ENCODE measurements around the gene UBE2QL1.

UBE2QL1 gene

DNA sequence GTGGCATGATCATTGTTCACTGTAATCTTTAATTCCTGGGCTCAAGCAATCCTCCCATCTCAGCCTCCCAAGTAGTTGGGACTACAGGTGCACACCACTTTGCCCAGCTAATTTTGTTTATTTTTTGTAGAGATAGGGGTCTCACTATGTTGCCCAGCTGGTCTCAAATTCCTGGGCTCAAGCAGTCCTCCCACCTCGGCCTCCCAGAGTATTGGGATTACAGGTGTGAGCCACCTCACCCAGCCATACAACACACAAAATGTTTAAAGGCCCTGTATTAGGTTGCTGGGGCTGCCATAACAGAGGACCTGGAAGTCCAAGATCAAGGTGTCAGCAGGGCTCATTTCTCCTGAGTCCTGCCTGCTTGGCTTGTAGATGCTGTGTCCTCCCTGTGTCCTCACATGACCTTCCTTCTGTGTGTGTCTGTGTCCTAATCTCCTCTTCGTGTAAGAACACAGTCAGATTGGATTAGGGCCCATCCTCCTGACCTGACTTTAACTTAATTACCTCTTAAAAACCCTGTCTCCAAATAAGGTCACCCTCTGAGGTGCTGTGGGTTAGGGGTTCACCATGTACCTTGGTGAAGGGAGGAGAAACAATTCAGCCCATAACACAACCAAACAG, 5.4 kb downstream of the UBE2QL1 start:
- no peak overlapping the region for H3K27ac ChIP-seq (ENCODE audit: extremely low read depth, low read depth, low read length)
- CTCF ChIA-PET, result no interaction called here
- peaks cover 0 to 3% of the 10 kb centered on the region in 2 experiments; a peak in 1 of 3 replicates for H3K36me3 ChIP-seq (ENCODE audit: control insufficient read depth in 2 of 2, insufficient read depth in 1 of 2, low read length in 2 of 2)
- no peak overlapping the region for H3K4me3 ChIP-seq (ENCODE audit: low read depth, low read length)
- POLR2A ChIA-PET, result interaction anchor here (2.5 kb wide), 1 partner anchor 76 kb away, joined by 7 read pairs; the partner anchor contains the start of gene MED10
- no peaks in the 10 kb centered on the region for H3K9me3 ChIP-seq (ENCODE audit: control insufficient read depth, insufficient read depth, low read depth, low read length)
- TF ChIP-seq ZNF174 (tag by site-specific recombination; IDR thresholded peaks at IDR 0.05) (no peak), ZNF2 (tag by site-specific recombination; IDR thresholded peaks at IDR 0.05) (no peak), ZNF513 (tag by site-specific recombination; IDR thresholded peaks at IDR 0.05) (no peak), ZNF146 (tag by site-specific recombination; IDR thresholded peaks at IDR 0.05) (no peak), ZFP41 (tag by site-specific recombination; IDR thresholded peaks at IDR 0.05; ENCODE audit: borderline replicate concordance) (no peak), PATZ1 (tag by site-specific recombination; IDR thresholded peaks at IDR 0.05) (no peak), ZNF133 (tag by site-specific recombination; IDR thresholded peaks at IDR 0.05) (no peak), ZBTB20 (tag by site-specific recombination; IDR thresholded peaks at IDR 0.05) (no peak), ZNF157 (tag by site-specific recombination; IDR thresholded peaks at IDR 0.05) (no peak), ZNF121 (tag by site-specific recombination; IDR thresholded peaks at IDR 0.05) (peak; percentile 67; the same call in 1 of the 2 replicates), ZNF548 (tag by site-specific recombination; IDR thresholded peaks at IDR 0.05) (peak; percentile 90)
- TF ChIP-seq, protein P1, sequence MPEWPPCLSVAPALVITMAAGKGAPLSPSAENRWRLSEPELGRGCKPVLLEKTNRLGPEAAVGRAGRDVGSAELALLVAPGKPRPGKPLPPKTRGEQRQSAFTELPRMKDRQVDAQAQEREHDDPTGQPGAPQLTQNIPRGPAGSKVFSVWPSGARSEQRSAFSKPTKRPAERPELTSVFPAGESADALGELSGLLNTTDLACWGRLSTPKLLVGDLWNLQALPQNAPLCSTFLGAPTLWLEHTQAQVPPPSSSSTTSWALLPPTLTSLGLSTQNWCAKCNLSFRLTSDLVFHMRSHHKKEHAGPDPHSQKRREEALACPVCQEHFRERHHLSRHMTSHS (tag by site-specific recombination; IDR thresholded peaks at IDR 0.05), result no peak
- H3K4me1 ChIP-seq (ENCODE audit: control insufficient read depth, insufficient read depth, low read length), result no peaks in the 10 kb centered on the region

DNA sequence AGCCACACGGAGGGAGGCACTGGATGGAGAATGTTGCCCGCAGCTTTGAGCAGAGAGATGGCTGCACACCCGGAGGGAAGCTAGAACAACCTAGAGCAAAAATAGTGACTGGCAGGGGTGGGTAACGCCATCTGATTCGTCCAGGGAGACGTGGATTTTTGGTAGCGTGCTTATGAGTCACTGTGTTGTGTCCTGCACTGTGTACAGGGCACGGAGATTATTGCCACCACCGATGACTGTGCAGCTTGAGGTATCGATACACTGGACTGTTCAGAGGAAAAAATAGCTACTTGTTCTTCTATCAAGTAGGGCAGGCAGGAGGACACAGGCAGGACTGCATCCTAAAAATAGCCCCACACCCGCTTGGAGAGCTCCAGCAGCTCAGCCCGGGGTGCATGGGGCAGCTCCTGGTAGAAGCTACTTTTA, 6.0 kb downstream of the UBE2QL1 start:
- ChIA-PET POLR2A (no interaction called here), CTCF (no interaction called here)
- Histone ChIP-seq H3K4me3 (ENCODE audit: low read depth, low read length) (no peak overlapping the region), H3K4me1 (ENCODE audit: control insufficient read depth, insufficient read depth, low read length) (no peaks in the 10 kb centered on the region), H3K9me3 (ENCODE audit: control insufficient read depth, insufficient read depth, low read depth, low read length) (no peaks in the 10 kb centered on the region), H3K36me3 (ENCODE audit: control insufficient read depth in 2 of 2, insufficient read depth in 1 of 2, low read length in 2 of 2) (peaks cover 0 to 3% of the 10 kb centered on the region in 2 experiments; a peak in 1 of 3 replicates), H3K27ac (ENCODE audit: extremely low read depth, low read depth, low read length) (no peak overlapping the region)
- no peak for TF ChIP-seq ZNF529 (tag by site-specific recombination; IDR thresholded peaks at IDR 0.05; ENCODE audit: insufficient replicate concordance)
- TF ChIP-seq ZBTB21 (tag by site-specific recombination; IDR thresholded peaks at IDR 0.05), result no peak

DNA sequence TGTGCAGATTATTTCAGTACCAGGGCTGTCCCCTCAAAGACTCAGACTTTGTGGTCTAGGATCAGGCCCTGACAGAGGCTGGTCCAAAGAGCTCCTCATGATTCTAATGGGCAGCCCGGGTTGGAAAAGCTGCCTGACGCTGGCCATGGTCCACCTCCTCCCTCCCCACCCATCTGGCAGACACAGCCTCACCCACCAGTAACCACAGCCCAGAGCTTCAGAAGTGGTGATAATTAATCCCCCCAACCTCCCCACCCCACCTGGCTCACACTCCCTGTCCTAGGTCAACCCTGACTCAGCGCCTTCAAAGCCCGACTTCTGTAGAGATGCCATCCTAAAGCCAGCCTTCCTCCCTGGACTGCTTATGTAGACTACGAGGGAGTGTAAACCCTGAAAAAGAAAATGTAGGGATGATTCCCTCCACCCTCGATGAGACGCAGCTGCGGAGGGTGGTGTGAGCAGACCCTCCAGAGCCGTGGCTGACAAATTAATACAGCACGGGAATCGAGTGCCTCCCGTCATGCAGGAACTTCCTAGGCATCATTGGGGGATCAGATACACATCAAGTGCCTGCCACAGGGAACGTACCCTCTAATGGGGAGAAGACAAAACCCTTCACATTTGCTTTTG, 7.0 kb downstream of the UBE2QL1 start:
- ChIA-PET CTCF (no interaction called here), POLR2A (interaction anchor here (0.5 kb wide), 1 partner anchor 167 kb away, joined by 4 read pairs; no protein-coding TSS in a partner anchor)
- H3K4me3 ChIP-seq (ENCODE audit: low read depth, low read length), result no peak overlapping the region
- peaks cover 0 to 3% of the 10 kb centered on the region in 2 experiments; a peak in 1 of 3 replicates for H3K36me3 ChIP-seq (ENCODE audit: control insufficient read depth in 2 of 2, insufficient read depth in 1 of 2, low read length in 2 of 2)
- H3K9me3 ChIP-seq (ENCODE audit: control insufficient read depth, insufficient read depth, low read depth, low read length), result no peaks in the 10 kb centered on the region
- no peak overlapping the region for H3K27ac ChIP-seq (ENCODE audit: extremely low read depth, low read depth, low read length)
- H3K4me1 ChIP-seq (ENCODE audit: control insufficient read depth, insufficient read depth, low read length), result no peaks in the 10 kb centered on the region
- TF ChIP-seq ZNF510 (tag by site-specific recombination; IDR thresholded peaks at IDR 0.05; ENCODE audit: insufficient replicate concordance) (no peak), ZNF600 (tag by site-specific recombination; IDR thresholded peaks at IDR 0.05) (no peak), ZNF239 (tag by site-specific recombination; IDR thresholded peaks at IDR 0.05) (no peak), ZFP3 (tag by site-specific recombination; IDR thresholded peaks at IDR 0.05; ENCODE audit: low read depth) (no peak), ZNF112 (tag by site-specific recombination; IDR thresholded peaks at IDR 0.05) (no peak), MZF1 (tag by site-specific recombination; IDR thresholded peaks at IDR 0.05; ENCODE audit: borderline replicate concordance) (no peak), GFI1B (tag by site-specific recombination; IDR thresholded peaks at IDR 0.05) (no peak), KLF1 (tag by site-specific recombination; IDR thresholded peaks at IDR 0.05) (peak; percentile 18; the same call in 1 of the 2 replicates), YY1 (tag by site-specific recombination; IDR thresholded peaks at IDR 0.05) (no peak)

All from HEK293 (cell line).